ENCODE results near the gene EDRF1. TPM values are rescaled to one million over a fixed set of nuclear protein-coding genes. Genes with fewer than 3 reads are reported as not detected.

Gene EDRF1
- total RNA-seq, 1 experiment from 2014 or later, result 49.2 TPM

- H3K9me3 ChIP-seq (ENCODE audit: control insufficient read depth in 1 of 2, insufficient read depth in 1 of 2, low read depth in 1 of 2, low read length in 2 of 2), result no peaks in the 10 kb centered on the region
- TF ChIP-seq FOSL1 (IDR thresholded peaks at IDR 0.05; ENCODE audit: low read depth) (peak; percentile 74), SP1 (IDR thresholded peaks at IDR 0.05; ENCODE audit: low read depth) (peak; percentile 60), TCF7L2 (IDR thresholded peaks at IDR 0.05; ENCODE audit: borderline replicate concordance, extremely low read depth, insufficient read depth, insufficient read length) (peak; percentile 71), EZH2 (IDR thresholded peaks at IDR 0.05) (no peak), CEBPB (IDR thresholded peaks at IDR 0.05; ENCODE audit: low read depth) (no peak), JUND (IDR thresholded peaks at IDR 0.05) (peak; percentile 65), POLR2AphosphoS5 (IDR thresholded peaks at IDR 0.05; ENCODE audit: low read depth, low read length) (no peak), POLR2A (IDR thresholded peaks at IDR 0.05; ENCODE audit: borderline replicate concordance, extremely low read depth, insufficient read depth, insufficient read length) (no peak), CBX3 (IDR thresholded peaks at IDR 0.05; ENCODE audit: low read depth) (peak; percentile 10; the same call in 1 of the 2 replicates), YY1 (IDR thresholded peaks at IDR 0.05; ENCODE audit: extremely low read depth, insufficient replicate concordance, low read depth, low read length) (peak; percentile 22), SIN3A (IDR thresholded peaks at IDR 0.05; ENCODE audit: low read depth) (no peak), EGR1 (IDR thresholded peaks at IDR 0.05; ENCODE audit: low read depth) (no peak), REST (IDR thresholded peaks at IDR 0.05; ENCODE audit: low read depth) (no peak), EZH2phosphoT487 (IDR thresholded peaks at IDR 0.05; ENCODE audit: borderline replicate concordance) (no peak)
- TF ChIP-seq, protein P1, sequence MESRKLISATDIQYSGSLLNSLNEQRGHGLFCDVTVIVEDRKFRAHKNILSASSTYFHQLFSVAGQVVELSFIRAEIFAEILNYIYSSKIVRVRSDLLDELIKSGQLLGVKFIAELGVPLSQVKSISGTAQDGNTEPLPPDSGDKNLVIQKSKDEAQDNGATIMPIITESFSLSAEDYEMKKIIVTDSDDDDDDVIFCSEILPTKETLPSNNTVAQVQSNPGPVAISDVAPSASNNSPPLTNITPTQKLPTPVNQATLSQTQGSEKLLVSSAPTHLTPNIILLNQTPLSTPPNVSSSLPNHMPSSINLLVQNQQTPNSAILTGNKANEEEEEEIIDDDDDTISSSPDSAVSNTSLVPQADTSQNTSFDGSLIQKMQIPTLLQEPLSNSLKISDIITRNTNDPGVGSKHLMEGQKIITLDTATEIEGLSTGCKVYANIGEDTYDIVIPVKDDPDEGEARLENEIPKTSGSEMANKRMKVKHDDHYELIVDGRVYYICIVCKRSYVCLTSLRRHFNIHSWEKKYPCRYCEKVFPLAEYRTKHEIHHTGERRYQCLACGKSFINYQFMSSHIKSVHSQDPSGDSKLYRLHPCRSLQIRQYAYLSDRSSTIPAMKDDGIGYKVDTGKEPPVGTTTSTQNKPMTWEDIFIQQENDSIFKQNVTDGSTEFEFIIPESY (IDR thresholded peaks at IDR 0.05; ENCODE audit: extremely low read depth, insufficient replicate concordance, low read length), result no peak
- TF ChIP-seq, protein P2, sequence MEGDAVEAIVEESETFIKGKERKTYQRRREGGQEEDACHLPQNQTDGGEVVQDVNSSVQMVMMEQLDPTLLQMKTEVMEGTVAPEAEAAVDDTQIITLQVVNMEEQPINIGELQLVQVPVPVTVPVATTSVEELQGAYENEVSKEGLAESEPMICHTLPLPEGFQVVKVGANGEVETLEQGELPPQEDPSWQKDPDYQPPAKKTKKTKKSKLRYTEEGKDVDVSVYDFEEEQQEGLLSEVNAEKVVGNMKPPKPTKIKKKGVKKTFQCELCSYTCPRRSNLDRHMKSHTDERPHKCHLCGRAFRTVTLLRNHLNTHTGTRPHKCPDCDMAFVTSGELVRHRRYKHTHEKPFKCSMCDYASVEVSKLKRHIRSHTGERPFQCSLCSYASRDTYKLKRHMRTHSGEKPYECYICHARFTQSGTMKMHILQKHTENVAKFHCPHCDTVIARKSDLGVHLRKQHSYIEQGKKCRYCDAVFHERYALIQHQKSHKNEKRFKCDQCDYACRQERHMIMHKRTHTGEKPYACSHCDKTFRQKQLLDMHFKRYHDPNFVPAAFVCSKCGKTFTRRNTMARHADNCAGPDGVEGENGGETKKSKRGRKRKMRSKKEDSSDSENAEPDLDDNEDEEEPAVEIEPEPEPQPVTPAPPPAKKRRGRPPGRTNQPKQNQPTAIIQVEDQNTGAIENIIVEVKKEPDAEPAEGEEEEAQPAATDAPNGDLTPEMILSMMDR (IDR thresholded peaks at IDR 0.05 in 2 of 3, conservative IDR thresholded peaks at IDR 0.05 in 1 of 3; ENCODE audit: borderline replicate concordance in 1 of 3, insufficient read depth in 1 of 3, low read depth in 2 of 3, low read length in 2 of 3), result no peak
- no peaks in the 10 kb centered on the region for H4K20me1 ChIP-seq (ENCODE audit: insufficient read depth)
- ChIA-PET RAD21 (ENCODE audit: low non-redundant PET in 1 of 2, low total read pairs in 2 of 2, uncharacterized antibody in 2 of 2, unreplicated experiment in 2 of 2) (interaction anchor here in 1 of 2 experiments (1.0 kb wide), 1 partner anchor 45 kb away, joined by 3 read pairs; no protein-coding TSS in a partner anchor), CTCF (interaction anchor here (1.4 kb wide), 1 partner anchor 10 kb away, joined by 5 read pairs; no protein-coding TSS in a partner anchor), POLR2A (interaction anchor here (1.0 kb wide), 1 partner anchor 46 kb away, joined by 3 read pairs; no protein-coding TSS in a partner anchor)
- no peaks in the 10 kb centered on the region for H3K79me2 ChIP-seq (ENCODE audit: insufficient read depth, low read length)
- no TSS peak for BruUV-seq (replicated peaks)
- H3K9ac ChIP-seq (ENCODE audit: low read length), result no peak overlapping the region
- no peaks in the 10 kb centered on the region for H3K27me3 ChIP-seq (ENCODE audit: insufficient read depth, low read length)
- intact Hi-C loops (cut with micrococcal nuclease), result no loop called here
- H2AFZ ChIP-seq (ENCODE audit: low read depth, low read length, poor library complexity, severe bottlenecking), result no peak overlapping the region
- peaks cover 19 to 21% of the 10 kb centered on the region in 2 experiments for H3K4me1 ChIP-seq (ENCODE audit: control insufficient read depth in 1 of 2, insufficient read depth in 2 of 2, low read length in 2 of 2)
- peak; percentile 91 for ATAC-seq
- H3K9me2 ChIP-seq (ENCODE audit: insufficient read depth), result no peaks in the 10 kb centered on the region
- peak overlapping the region; percentile 55 for H3K4me2 ChIP-seq (ENCODE audit: low read length)
- H3K27ac ChIP-seq (ENCODE audit: low read depth, low read length), result no peak overlapping the region
- no peak overlapping the region for H3K4me3 ChIP-seq (replicated peaks in 1 of 2; ENCODE audit: low read depth in 1 of 2, low read length in 2 of 2)
- H3K36me3 ChIP-seq (ENCODE audit: control insufficient read depth in 1 of 2, insufficient read depth in 2 of 2, low read length in 2 of 2), result no peaks in the 10 kb centered on the region
- peak; percentile 18 for DNase-seq (ENCODE audit: low read depth, low spot score)
Observed at GRCh38 chr10:125707541-125708468, 11.7 kb upstream of the EDRF1 start.
